Keratinocyte (primary cell): Measurements from ENCODE around the gene TCIRG1.

ENCODE experiments used
- CTCF ChIP-seq, 3 experiments: IDR thresholded peaks in 1 of 3; conservative IDR thresholded peaks in 1 of 3; optimal IDR thresholded peaks in 1 of 3; 2 replicates in 2 of 3; 3 replicates in 1 of 3; pipeline versions ENCODE3 to v1.5.1; 2011; ENCODE audit warnings: low read length in 3 of 3, mild to moderate bottlenecking in 3 of 3, moderate library complexity in 2 of 3, control low read depth in 1 of 3, inconsistent platforms in 1 of 3; ENCODE audit not compliant: insufficient read depth in 2 of 3; ENCODE audit errors: extremely low read depth in 1 of 3
- EZH2 ChIP-seq: IDR thresholded peaks from one replicate; pipeline ENCODE4 v1.6.1; 2012; ENCODE audit warnings: inconsistent platforms, mild to moderate bottlenecking, low read length, moderate library complexity

- TF ChIP-seq CTCF (optimal IDR thresholded peaks at IDR 0.05 in 1 of 3, IDR thresholded peaks at IDR 0.05 in 1 of 3, conservative IDR thresholded peaks at IDR 0.05 in 1 of 3; ENCODE audit: extremely low read depth in 1 of 3, insufficient read depth in 2 of 3, low read length in 3 of 3) = no peak
- TF ChIP-seq EZH2 = no peak
These were observed 29.2 kb downstream of the TCIRG1 start for GRCh38 chr11:68067991-68068390.
